ENCODE data around the gene GOT2.

Gene GOT2

GRCh38 chr16:58732545-58733247, 1.4 kb downstream of the GOT2 start:
- peak overlapping the region; percentile 95 for H3K27ac ChIP-seq
- TF ChIP-seq ZFX (IDR thresholded peaks at IDR 0.05) = no peak
- TF ChIP-seq, protein P1, sequence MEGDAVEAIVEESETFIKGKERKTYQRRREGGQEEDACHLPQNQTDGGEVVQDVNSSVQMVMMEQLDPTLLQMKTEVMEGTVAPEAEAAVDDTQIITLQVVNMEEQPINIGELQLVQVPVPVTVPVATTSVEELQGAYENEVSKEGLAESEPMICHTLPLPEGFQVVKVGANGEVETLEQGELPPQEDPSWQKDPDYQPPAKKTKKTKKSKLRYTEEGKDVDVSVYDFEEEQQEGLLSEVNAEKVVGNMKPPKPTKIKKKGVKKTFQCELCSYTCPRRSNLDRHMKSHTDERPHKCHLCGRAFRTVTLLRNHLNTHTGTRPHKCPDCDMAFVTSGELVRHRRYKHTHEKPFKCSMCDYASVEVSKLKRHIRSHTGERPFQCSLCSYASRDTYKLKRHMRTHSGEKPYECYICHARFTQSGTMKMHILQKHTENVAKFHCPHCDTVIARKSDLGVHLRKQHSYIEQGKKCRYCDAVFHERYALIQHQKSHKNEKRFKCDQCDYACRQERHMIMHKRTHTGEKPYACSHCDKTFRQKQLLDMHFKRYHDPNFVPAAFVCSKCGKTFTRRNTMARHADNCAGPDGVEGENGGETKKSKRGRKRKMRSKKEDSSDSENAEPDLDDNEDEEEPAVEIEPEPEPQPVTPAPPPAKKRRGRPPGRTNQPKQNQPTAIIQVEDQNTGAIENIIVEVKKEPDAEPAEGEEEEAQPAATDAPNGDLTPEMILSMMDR (conservative IDR thresholded peaks at IDR 0.05) = no peak

GRCh38 chr16:58730724-58731370, 3.3 kb downstream of the GOT2 start:
- no peak for TF ChIP-seq ZFX (IDR thresholded peaks at IDR 0.05)
- TF ChIP-seq, protein P1 (conservative IDR thresholded peaks at IDR 0.05) = no peak
- H3K27ac ChIP-seq = no peak overlapping the region

DNA sequence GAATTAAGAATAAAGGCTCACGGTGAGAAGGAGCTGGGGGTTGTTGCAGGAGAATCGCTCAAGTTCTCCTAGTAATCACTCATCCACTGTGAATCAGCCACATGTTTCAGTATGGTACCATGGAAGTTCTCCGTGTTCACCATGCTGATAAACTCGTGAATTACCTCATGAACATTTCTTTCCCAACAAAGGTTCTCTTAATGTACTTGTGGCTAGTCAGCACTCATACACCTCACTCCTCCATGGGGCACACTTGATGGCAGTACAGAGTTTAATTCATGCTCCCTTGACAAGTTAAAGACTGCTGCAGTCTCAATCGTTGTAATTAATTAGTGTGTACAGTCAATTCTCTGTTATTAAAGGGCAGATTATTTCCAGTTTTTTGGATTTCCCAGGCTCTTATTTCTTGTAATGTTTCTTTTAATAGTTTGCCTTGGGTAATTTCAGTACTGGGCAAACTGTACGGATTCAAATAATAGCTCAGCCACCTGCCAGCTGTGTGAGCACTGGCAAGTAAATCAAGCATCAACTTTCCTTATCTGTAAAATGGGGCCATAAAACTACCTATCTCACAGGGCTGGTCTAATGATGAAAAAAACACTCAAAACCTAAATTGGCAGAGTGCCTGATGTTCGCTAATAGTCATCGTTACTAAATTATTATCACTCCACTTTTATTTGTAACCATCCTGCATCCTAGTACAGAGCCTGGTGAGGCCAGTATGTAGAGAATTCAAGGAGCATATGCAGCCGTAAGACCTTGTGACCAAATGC, 6.1 kb downstream of the GOT2 start:
- no peak overlapping the region; the same call in 1 of the 2 replicates for H3K27ac ChIP-seq
- no peak for TF ChIP-seq ZFX (IDR thresholded peaks at IDR 0.05)
- TF ChIP-seq, protein P1 (conservative IDR thresholded peaks at IDR 0.05) = no peak

DNA sequence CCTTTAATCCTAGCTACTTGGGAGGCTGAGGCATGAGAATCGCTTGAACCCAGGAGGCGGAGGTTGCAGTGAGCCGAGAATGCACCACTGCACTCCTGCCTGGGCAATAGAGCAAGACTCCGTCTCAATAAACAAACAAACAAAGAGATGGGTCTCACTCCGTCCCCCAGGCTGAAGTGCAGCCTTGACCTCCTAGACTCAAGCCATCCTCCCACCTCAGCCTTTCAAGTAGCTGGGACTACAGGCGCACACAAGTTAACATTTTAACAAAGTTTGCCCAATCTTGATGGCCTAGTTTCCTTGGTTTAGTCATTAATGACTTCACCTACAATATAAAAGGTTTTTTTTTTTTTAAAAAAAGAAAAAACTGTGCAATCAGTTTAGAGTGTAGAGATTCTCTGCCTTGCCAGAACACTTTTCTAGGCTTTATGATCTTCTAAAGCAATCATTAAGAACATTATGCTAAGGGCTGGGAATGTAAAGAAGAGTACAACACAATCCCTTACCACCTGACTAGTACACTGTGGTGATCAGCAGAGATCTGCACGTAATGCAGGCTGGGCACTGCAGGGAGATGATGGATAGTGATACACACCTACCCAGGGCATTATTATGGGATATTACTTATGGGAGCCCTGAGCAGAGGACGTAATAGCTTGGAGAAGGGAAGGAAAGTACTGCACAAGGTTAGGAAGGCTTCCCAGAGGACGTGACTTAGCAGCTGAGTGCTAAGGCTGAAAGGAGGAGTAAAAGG, 6.9 kb downstream of the GOT2 start:
- TF ChIP-seq, protein P1 (conservative IDR thresholded peaks at IDR 0.05) = no peak
- TF ChIP-seq ZFX (IDR thresholded peaks at IDR 0.05) = no peak
- no peak overlapping the region for H3K27ac ChIP-seq

GRCh38 chr16:58723109-58723508, 11.0 kb downstream of the GOT2 start:
- TF ChIP-seq, protein P1 (conservative IDR thresholded peaks at IDR 0.05) = no peak
- no peak for TF ChIP-seq ZFX (IDR thresholded peaks at IDR 0.05)
- H3K27ac ChIP-seq = no peak overlapping the region

DNA sequence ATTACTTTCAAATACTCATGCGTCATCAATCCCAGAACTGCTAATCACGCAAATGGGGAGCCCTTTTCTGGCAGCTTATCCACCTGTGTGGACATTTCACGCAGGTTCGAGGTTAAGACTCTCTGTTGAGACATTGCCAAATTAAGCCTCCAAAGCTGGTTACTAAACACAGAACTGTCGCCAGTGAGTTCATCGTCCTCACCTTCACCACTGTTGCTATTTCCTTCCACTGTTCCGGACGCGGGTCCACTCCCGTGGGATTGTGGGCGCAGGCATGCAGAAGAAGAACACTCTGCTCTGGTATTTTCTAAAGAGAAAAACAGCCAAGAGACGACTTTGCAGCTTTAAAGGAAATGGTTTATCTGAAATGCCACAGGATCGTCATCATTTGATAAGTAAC, 16.1 kb downstream of the GOT2 start:
- TF ChIP-seq, protein P1 (conservative IDR thresholded peaks at IDR 0.05) = no peak
- TF ChIP-seq ZFX (IDR thresholded peaks at IDR 0.05) = no peak
- no peak overlapping the region for H3K27ac ChIP-seq
